Measurements from ENCODE around the gene CYP4F3.
"Not testable (repeated sequence)": the region's sequence is repeated elsewhere in the genome, so short reads cannot be mapped to it uniquely, and the experiment has no call there.

The CYP4F3 gene, protein sequence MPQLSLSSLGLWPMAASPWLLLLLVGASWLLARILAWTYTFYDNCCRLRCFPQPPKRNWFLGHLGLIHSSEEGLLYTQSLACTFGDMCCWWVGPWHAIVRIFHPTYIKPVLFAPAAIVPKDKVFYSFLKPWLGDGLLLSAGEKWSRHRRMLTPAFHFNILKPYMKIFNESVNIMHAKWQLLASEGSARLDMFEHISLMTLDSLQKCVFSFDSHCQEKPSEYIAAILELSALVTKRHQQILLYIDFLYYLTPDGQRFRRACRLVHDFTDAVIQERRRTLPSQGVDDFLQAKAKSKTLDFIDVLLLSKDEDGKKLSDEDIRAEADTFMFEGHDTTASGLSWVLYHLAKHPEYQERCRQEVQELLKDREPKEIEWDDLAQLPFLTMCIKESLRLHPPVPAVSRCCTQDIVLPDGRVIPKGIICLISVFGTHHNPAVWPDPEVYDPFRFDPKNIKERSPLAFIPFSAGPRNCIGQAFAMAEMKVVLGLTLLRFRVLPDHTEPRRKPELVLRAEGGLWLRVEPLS

DNA sequence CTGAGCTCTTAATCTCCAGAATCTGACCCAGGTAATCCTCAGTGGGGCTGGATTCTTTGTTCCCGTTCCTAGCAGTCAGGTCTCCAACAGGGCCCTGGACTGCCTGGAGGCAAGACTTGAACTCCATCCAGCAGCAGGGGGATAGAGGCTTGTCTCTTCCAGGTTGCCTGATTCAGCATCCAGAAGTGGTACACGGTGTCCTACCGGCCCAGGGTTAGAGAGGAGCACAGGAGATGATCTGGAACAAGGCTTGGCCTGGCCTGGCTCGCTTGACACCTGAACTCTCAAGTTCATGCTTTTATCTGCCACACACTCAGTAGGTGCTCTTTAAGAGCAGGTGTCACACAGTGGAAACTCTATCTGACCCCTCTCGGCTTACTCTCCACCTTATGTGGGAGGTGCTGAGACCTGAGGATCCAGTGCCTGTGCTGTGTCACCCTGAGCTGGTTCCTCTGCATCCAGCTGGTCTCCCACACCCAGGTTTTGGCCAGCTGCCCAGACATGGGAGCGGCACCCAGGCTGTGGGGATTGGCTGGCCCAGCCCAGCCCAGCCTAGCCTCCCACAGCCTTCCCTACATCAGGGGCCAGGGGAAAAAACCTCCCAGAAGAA is at the start of gene CYP4F3:
CYP4F3 (plus strand) TSS at position 604 of the 610 bp plus-strand sequence. CDS start 519 bp downstream, outside the sequence.
- DNase-seq = no peak

DNA sequence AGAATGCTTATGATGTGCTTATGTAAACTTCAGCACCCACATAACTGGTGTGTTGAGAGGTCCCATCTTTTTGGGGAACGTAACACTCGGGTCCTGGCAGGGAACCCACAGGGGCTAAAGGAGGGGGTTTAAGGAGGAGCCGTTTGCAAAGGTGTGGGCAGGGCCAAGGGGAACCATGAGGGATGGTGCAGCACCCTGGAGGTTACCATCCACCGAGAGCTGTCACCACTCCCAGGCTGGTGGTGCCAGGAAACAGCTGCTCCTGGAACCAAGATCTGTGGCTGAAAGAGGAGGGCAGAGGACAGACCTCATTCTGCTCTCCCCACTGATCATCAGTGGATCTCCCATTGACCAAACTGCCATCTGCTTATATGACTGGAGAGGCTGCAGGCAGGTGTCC is 48.9 kb upstream of the CYP4F3 start:
- DNase-seq = no peak

DNA sequence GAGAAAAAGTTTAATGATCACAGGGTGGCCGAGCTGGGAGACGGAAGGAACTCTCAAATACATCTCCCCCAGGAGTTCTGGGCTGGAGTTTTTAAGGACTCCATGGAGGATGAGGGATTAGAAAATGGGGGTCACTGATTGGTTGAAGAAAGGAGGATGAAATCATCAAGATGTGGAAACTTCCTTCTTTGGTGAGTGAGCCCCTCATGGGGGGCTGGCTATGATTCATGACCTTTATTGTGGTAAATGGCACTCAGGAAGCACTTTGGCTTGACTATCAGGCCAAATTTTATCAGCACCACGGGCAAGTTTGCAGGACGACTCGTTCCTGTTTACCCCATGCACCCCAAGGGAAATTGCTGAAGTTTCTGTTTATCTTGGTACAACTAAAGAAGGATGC is 48.2 kb upstream of the CYP4F3 start:
- DNase-seq = not testable (repeated sequence)

DNA sequence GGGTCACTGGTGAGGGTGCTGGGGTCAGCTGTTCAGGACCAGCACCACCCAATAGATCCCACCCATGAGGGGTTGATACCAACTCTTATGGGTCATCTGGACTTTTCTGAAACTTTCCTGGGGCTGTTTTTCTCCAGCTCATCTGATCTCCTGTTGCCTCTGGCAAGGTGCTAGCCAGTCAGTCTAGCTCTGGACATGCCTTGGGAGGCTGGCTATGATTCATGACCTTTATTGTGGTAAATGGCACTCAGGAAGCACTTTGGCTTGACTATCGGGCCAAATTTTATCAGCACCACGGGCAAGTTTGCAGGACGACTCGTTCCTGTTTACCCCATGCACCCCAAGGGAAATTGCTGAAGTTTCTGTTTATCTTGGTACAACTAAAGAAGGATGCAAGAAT is 46.9 kb upstream of the CYP4F3 start:
- not testable (repeated sequence) for DNase-seq

DNA sequence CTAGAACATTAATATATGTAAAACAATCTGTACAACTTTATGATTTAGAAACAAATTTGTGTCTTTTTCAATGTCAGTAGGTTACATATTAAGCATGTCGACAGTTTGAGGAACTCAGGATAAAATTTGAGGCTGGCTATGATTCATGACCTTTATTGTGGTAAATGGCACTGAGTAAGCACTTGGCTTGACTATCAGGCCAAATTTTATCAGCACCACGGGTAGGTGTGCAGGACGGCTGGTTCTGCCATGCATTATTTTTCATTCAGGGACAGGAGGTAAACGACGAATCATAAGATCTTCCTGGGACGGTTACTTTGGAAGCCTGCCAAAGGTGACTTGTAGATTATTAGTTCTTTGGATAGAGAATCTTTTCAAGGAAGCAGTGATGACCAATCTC is 45.6 kb upstream of the CYP4F3 start:
- no peak for DNase-seq

DNA sequence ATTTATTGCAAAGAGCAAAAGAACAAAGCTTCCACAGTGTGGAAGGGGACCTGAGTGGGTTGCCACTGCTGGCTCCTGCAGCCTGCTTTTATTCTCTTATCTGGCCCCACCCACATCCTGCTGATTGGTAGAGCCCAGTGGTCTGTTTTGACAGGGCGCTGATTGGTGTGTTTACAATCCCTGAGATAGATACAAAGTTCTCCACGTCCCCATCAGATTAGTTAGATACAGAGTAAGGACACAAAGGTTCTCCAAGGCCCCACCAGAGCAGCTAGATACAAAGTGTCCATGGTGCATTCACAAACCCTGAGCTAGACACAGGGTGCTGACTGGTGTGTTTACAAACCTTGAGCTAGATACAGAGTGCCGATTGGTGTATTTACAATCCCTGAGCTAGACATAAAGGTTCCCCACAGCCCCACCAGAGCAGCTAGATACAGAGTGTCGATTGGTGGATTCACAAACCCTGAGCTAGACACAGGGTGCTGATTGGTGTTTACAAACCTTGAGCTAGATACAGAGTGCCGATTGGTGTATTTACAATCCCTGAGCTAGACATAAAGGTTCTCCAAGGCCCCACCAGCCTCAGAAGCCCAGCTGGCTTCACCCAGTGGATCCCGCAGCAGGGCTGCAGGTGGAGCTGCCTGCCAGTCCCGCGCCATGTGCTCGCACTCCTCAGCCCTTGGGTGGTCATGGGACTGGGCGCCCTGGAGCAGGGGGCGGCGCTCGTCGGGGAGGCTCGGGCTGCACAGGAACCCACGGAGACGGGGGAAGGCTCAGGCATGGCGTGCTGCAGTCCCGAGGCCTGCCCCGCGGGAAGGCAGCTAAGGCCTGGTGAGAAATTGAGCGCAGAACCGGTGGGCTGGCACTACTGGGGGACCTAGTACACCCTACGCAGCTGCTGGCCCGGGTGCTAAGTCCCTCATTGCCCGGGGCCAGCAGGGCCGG is 32.4 kb upstream of the CYP4F3 start:
- not testable (repeated sequence) for DNase-seq

DNA sequence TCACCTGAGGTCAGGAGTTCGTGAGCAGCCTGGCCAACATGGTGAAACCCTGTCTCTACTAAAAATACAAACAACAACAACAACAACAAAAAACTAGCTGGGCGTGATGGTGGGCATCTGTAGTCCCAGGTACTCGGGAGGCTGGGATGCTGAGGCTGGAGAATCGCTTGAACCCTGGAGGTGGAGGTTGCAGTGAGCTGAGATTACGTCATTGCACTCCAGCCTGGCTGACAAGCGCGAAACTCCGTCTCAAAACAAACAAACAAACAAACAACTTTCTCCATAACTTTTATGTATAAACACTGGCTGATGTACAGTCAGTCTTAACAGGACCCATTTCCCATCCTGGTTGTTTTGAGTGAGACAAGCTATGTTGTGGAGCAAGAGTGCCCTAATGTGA is 31.4 kb upstream of the CYP4F3 start:
- DNase-seq = no peak

DNA sequence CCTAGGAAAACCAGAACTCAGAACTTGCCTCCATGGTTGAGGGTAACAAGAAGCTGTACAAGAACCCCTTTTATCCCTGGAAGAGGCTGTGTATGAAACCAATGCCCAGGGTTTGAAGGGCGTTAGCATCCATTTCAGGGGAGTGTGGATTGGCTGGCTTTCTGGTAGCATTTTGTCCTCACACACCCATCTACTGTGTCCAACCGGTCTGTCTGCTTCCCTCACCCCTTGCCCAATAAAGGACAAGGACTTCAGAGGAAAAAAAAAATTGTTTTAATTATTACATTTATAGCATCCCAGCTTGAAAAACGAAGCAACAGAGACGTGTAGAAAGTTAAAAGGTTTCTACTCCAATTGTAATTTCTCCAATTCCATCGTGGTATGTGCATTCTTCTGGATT is 28.4 kb upstream of the CYP4F3 start:
- no peak for DNase-seq

DNA sequence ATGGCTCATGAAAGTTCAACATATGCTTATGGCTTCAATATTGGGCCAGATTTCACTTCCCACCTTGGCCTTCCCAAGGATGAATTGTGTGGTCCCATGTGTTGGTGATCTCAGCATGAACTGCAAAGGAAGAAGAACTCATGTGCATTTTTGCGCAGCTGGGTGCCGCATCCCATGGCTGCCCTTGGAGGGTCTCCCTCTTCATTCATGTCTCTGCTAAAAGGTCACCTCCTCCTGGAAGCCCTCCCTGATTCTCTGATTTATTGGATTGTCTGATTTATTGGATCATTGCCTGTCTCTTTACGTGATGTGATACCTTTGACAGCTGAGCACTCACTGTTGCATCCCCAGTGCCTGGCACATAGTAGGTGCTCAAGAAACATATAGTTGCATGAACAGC is 27.4 kb upstream of the CYP4F3 start:
- DNase-seq = no peak

DNA sequence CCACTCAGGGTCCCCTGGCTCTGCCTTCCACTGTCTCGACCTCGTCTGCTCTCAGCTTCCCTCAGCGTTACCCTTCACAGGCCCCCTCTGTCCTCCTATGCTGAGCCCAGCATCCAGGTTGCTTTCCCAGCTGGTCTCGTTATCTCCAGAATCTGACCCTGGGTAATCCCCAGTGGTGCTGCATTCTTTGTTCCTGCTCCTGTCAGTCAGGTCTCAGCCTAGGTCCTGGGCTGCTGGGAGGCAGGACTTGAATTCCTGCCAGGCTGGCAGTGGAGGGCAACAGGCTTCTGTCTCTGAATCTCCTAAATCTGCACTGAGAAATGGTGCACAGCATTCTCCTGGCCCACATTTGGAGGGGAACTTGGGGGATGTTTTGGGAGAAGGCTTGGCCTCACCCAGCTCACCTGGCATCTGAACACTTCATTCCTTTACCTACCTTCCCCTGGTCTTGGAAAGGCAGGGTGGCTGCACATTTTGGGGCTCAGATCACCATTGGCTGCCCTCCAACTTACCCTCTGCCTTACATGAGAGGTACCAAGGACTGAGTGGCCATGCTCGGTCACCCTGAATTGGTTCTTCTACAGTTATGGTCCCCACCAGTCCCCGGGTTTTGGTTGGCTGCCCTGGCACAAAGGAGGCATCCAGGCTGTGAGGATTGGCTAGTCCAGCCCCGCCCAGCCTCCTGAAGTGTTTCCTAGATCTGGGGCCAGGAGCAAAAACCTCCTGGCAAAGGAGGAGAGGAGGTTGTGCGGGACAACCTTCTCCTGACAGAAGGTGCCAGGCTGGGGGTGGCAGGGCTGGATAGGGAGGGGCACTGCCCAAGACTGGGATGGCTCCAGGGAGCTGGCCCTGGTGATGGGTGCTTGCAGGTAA is 26.0 kb upstream of the CYP4F3 start, which contains the start of gene CYP4F8:
CYP4F8 (plus strand) TSS at position 712 of the 873 bp plus-strand sequence. CDS start 399 bp downstream, outside the sequence.
- no peak for DNase-seq

DNA sequence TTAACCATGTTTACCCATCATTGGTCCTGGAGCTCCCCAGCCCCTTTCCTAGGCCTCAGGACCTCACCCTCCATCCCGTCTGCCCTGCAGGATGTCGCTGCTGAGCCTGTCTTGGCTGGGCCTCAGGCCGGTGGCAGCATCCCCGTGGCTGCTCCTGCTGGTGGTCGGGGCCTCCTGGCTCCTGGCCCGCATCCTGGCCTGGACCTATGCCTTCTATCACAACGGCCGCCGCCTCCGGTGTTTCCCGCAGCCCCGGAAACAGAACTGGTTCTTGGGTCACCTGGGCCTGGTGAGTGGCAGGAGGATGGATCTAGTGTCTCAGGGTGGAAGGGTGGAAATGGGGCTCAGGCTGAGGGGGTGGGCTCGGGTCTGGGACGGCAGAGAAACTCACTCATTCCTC is 25.2 kb upstream of the CYP4F3 start:
- DNase-seq = no peak

DNA sequence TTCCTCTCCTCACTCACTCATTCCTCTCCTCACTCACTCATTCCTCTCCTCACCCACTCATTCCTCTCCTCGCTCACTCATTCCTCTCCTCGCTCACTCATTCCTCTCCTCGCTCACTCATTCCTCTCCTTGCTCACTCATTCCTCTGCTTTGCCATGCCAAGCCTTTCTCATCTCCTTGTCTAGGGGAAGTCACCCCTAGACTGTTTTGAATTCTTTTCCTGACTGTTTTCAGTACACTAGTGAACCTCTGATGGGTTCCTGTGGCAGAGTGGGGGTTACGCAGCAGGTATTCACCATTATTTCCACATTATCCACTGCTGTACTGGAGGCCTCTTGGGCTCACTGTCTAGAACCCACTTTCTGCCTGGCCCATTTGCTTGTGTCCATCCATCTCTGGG is 24.5 kb upstream of the CYP4F3 start:
- no peak for DNase-seq

DNA sequence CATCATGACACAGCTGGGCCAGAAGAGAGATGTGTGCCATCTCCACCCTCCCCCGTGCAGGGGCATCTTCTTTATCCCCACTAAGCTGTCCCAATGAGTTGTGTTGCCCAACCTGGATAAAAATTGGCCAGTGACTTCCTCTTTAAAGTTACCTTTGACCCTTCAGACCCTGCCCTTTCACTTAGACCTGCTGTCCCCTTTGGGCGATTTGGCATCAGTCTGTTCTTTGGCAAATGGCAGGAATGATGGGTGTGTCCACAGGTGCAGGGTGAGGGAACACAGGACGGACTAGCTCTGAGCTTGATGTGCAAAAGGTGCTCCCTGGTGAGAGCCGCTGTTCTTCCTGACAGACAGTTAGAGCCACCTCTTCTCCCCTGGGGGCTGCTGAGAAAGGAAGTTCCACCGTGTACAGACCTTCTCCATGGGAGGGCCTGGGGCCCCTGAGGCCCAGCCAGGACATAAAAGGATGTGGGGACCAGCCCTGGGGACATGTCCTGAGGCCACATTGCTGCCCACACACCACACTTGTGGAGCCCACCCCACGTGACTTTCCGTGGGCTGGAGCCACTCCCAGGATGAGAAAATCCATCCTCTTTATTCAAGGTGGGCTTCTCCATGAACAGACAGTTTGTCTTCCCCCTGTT is 23.9 kb upstream of the CYP4F3 start:
- DNase-seq = no peak

DNA sequence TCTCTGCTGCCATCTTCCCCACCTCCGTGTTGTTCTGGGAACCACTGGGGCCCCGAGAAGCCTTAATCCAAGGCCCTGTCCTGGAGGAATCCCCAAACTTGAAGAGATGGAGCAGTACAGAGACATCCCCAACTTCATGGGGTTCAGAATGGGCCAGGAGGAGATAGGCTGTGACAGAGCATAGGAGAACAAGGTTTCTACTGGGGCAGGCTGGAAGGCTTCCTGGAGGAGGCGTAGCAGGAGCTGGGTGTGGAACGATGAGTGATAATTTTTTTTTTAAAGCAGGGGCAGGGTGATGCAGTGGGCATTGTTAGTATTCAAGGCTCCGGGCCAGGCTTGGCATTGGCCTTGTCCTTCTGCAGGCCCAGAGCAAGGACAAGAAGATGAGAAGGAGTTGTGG is 22.4 kb upstream of the CYP4F3 start:
- DNase-seq = no peak

DNA sequence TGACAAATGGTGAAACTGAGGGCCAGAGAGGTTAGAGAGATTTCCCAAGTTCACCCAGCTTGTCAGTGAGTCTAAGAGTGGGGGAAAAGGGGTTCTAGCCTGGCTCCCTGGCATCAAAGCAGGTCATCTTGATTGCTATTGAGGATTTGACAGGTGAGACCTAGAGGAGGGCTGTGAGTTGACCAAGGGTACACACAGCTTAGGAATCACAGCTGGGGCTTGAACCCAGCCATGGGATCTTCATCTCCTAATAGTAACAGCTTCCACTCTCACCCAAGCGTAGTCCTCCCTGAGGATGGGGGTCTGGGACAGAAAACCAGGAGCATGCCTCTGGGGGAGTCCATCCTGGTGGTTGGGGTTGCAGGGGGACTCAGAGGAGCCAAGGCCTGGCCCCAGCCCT is 18.9 kb upstream of the CYP4F3 start:
- no peak for DNase-seq

DNA sequence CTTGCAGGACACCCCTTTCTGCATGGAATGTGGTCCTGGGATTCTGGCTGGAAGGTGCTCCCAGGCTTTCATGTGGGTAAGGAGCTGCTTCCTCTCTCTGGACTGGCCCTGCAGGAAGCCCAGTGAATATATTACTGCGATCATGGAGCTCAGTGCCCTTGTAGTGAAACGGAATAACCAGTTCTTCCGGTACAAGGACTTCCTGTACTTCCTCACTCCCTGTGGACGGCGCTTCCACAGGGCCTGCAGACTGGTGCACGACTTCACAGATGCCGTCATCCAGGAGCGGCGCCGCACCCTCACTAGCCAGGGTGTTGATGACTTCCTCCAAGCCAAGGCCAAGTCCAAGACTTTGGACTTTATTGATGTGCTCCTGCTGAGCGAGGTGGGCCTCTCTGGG is 17.7 kb upstream of the CYP4F3 start:
- DNase-seq = no peak

DNA sequence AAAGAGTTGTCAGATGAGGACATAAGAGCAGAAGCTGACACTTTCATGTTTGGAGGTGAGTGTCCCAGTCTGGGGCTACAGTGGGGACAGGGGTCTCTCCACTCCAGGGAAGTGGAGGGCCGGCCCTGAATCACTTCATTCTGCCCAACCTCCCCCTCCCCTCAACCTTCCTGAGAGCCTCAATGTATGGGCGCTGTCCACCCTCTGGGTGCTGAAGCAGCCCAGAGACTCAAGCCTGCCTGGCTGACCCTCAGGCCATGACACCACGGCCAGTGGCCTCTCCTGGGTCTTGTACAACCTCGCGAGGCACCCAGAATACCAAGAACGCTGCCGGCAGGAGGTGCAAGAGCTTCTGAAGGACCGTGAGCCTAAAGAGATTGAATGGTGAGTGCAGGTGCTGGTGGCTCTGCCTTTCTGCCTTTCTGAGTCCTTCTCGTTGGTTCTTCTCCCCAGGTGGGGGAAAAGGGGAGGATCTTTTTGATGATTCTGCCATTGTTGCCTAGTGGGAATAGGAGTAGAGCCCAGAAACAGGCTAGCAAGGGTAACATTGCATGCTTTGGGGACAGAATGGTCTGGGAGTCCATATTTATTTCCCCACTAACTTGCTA is 16.9 kb upstream of the CYP4F3 start:
- DNase-seq = no peak

DNA sequence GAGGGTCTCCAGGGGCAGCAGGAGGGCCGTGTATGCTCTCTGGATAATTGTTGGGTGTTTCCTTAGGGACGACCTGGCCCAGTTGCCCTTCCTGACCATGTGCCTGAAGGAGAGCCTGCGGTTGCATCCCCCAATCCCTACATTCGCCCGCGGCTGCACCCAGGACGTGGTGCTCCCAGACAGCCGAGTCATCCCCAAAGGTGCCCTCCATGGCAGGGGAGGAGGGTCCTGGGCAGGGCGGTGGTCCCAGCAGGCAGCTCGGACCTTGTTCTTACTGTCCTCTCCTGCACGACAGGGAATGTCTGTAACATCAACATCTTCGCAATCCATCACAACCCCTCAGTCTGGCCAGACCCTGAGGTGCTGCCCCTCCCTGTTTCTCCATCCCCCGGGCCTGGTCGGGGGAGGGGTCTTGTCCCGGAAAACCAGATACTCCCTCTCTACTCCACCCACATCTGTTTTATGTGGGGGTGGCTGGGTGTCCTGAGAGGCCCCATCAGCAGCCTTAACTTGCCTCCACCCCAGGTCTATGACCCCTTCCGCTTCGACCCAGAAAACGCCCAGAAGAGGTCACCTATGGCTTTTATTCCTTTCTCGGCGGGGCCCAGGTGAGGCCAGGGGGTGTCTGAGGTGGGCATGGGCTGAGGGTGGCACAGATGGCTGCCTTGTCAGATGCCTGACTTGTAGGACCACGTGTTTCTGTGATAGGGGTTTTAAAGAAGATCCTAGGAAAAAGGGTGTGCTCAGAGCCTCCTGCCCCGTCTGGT is 12.3 kb upstream of the CYP4F3 start:
- no peak for DNase-seq

DNA sequence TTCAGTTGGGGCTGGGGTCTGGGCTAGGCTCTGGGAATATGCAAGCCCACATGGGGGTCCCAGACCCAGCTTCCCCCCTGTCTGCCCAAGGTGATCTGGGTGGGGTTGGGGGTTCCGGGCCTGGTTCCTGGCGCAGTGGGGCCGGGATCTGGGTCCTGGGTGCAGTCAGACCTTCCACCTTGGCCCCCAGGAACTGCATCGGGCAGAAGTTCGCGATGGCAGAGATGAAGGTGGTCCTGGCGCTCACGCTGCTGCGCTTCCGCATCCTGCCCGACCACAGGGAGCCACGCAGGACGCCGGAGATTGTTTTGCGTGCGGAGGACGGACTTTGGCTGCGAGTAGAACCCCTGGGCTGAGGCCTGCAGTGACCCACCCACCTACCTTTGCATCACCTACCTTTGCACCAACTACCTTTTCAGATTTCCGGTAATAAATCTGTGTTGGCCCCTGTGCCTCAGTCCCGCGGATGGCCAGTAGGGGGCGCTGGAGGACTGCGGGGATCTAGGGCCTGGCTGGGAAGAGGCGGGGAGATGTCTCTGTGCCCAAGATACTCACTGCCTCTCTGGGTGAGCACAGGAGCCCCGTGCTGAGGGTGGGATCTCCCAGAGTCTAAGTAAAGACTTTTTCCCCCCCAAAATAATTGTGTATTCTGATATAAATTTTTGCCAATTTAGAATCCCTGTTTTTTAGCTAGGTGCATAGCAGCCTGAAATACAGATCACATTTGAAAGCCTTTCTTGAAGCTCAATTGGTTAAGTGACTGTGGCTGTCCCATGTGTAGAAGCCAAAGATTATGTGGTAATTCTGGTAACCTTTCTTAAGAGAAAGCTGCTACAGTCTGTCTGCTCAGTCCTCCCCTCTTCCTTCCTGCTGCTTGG is 11.5 kb upstream of the CYP4F3 start:
- DNase-seq = peak; percentile 40 to 69
